Common myeloid progenitor, CD34-positive (primary cell): Measurements from ENCODE around the gene TRAF3.
A peak's percentile ranks its signal among the peaks of the same experiment; 100 is the strongest.

Experiments
- CTCF ChIA-PET: fragments of 350-600 bp; sonication (Branson Sonifier 250); formaldehyde crosslinking; loops from one replicate; lab custom pipeline; 2021; ENCODE audit warnings: antibody characterized with exemption; lab: Charles Lee
- POLR2A ChIA-PET: fragments of 350-600 bp; sonication (Branson Sonifier 250); formaldehyde crosslinking; loops from one replicate; lab custom pipeline; 2021; ENCODE audit warnings: antibody characterized with exemption; lab: Charles Lee
- DNase-seq, 3 donors: peaks; one replicate each; pipeline versions ENCODE4 v3.0.0 to v3.0.0-alpha.2; 2013
- H3K27ac ChIP-seq, 2 experiments: 1 replicate in 1 of 2; 2 replicates in 1 of 2; pipeline ENCODE4 v1.7.0; 2013; ENCODE audit warnings: inconsistent platforms in 2 of 2, low read length in 2 of 2, mild to moderate bottlenecking in 2 of 2, low read depth in 1 of 2, moderate library complexity in 1 of 2; ENCODE audit not compliant: severe bottlenecking in 2 of 2, insufficient read depth in 1 of 2, poor library complexity in 1 of 2
- H3K27me3 ChIP-seq, 5 experiments: replicated peaks in 2 of 5; 1 replicate in 3 of 5; 2 replicates in 2 of 5; pipeline versions ENCODE4 v1.6.1 to v1.7.0; 2013; ENCODE audit warnings: low read length in 4 of 5, mild to moderate bottlenecking in 2 of 5, moderate library complexity in 2 of 5, inconsistent platforms in 1 of 5; ENCODE audit not compliant: insufficient read depth in 5 of 5, control insufficient read depth in 4 of 5
- H3K36me3 ChIP-seq, 4 experiments: 1 replicate in 2 of 4; 2 replicates in 2 of 4; pipeline versions ENCODE4 v1.6.1 to v1.7.0; 2013; ENCODE audit warnings: low read length in 3 of 4, control low read depth in 1 of 4, mild to moderate bottlenecking in 1 of 4; ENCODE audit not compliant: control insufficient read depth in 4 of 4, insufficient read depth in 4 of 4
- H3K4me1 ChIP-seq, 4 experiments: 1 replicate in 3 of 4; 2 replicates in 1 of 4; pipeline versions ENCODE4 v1.6.1 to v1.7.1; 2013; ENCODE audit warnings: low read length in 3 of 4, mild to moderate bottlenecking in 3 of 4, control low read depth in 1 of 4, inconsistent platforms in 1 of 4, moderate library complexity in 1 of 4; ENCODE audit not compliant: control insufficient read depth in 4 of 4, insufficient read depth in 4 of 4; ENCODE audit errors: control extremely low read depth in 1 of 4
- H3K4me3 ChIP-seq, 7 experiments: 1 replicate in 4 of 7; 2 replicates in 3 of 7; pipeline versions ENCODE4 v1.5.1 to v1.7.0; 2013; ENCODE audit warnings: mild to moderate bottlenecking in 7 of 7, low read length in 6 of 7, moderate library complexity in 6 of 7, inconsistent platforms in 2 of 7, low read depth in 2 of 7, control low read depth in 1 of 7; ENCODE audit not compliant: insufficient read depth in 4 of 7, control insufficient read depth in 1 of 7; ENCODE audit errors: extremely low read depth in 1 of 7
- H3K9me3 ChIP-seq, 5 experiments: 1 replicate in 4 of 5; 2 replicates in 1 of 5; pipeline versions ENCODE4 v1.6.1 to v1.7.1; 2013; ENCODE audit warnings: low read length in 4 of 5, mild to moderate bottlenecking in 2 of 5, inconsistent platforms in 1 of 5, low read depth in 1 of 5, moderate library complexity in 1 of 5; ENCODE audit not compliant: control insufficient read depth in 4 of 5, insufficient read depth in 2 of 5; ENCODE audit errors: control extremely low read depth in 1 of 5
- WGBS: methylation state at CpG from one replicate; pipeline ENCODE4 v1.1.5; 2013; ENCODE audit not compliant: insufficient coverage; 5-methylcytosine and 5-hydroxymethylcytosine counted together

Gene TRAF3

GRCh38 chr14:102798926-102799325, 21.7 kb downstream of the TRAF3 start:
- no peak for DNase-seq
- CTCF ChIA-PET = interaction anchor here (1.4 kb wide), 1 partner anchor 11 kb away, joined by 4 read pairs; no protein-coding TSS in a partner anchor
- H3K9me3 ChIP-seq = peaks cover 0 to under 1% (median 0%) of the 10 kb centered on the region in 5 experiments
- POLR2A ChIA-PET = no interaction called here
- no peak overlapping the region for H3K4me3 ChIP-seq
- 100% methylated on average over 1 of the region's 2 CpGs for WGBS
- H3K36me3 ChIP-seq = peaks cover 0 to 3% (median under 1%) of the 10 kb centered on the region in 4 experiments
- peaks cover 0 to 7% (median 5%) of the 10 kb centered on the region in 4 experiments for H3K4me1 ChIP-seq
- no peak overlapping the region for H3K27ac ChIP-seq
- no peaks in the 10 kb centered on the region for H3K27me3 ChIP-seq

GRCh38 chr14:102799684-102800562, 22.7 kb downstream of the TRAF3 start:
- DNase-seq = no peak

GRCh38 chr14:102802834-102803523, 25.7 kb downstream of the TRAF3 start:
- CTCF ChIA-PET = no interaction called here
- WGBS = 100% methylated on average over 5 of the region's 6 CpGs
- peak in 1 of 3 donors; percentile 46 for DNase-seq
- H3K27ac ChIP-seq = no peak overlapping the region
- POLR2A ChIA-PET = no interaction called here
- no peak overlapping the region for H3K4me3 ChIP-seq
- H3K9me3 ChIP-seq = no peaks in the 10 kb centered on the region
- H3K27me3 ChIP-seq = no peaks in the 10 kb centered on the region
- H3K4me1 ChIP-seq = peaks cover 0 to 13% (median 3%) of the 10 kb centered on the region in 4 experiments
- H3K36me3 ChIP-seq = peaks cover 0 to 3% (median 0%) of the 10 kb centered on the region in 4 experiments

More at GRCh38 chr14:102799684-102800562, 22.7 kb downstream of the TRAF3 start:
- H3K36me3 ChIP-seq = peaks cover 0 to 3% (median 0%) of the 10 kb centered on the region in 4 experiments
- no peak overlapping the region for H3K27ac ChIP-seq
- H3K27me3 ChIP-seq = no peaks in the 10 kb centered on the region
- no peaks in the 10 kb centered on the region for H3K9me3 ChIP-seq
- CTCF ChIA-PET = no interaction called here
- peaks cover 0 to 5% (median 2%) of the 10 kb centered on the region in 4 experiments for H3K4me1 ChIP-seq
- POLR2A ChIA-PET = interaction anchor here (0.6 kb wide), 1 partner anchor 8 kb away, joined by 7 read pairs; no protein-coding TSS in a partner anchor
- WGBS = 95% methylated on average over 6 of the region's 8 CpGs
- H3K4me3 ChIP-seq = no peak overlapping the region

- Histone ChIP-seq H3K4me1 (peaks cover 0 to 13% (median 3%) of the 10 kb centered on the region in 4 experiments), H3K27me3 (no peaks in the 10 kb centered on the region), H3K36me3 (peaks cover 0 to 3% (median 0%) of the 10 kb centered on the region in 4 experiments), H3K4me3 (no peak overlapping the region), H3K27ac (no peak overlapping the region), H3K9me3 (no peaks in the 10 kb centered on the region)
- ChIA-PET POLR2A (no interaction called here), CTCF (no interaction called here)
- DNase-seq = no peak
- no CpG with 5 or more reads among the region's 1 CpG for WGBS
Measured at GRCh38 chr14:102804858-102805257, 27.6 kb downstream of the TRAF3 start.

- Histone ChIP-seq H3K36me3 (peaks cover 0 to 3% (median 0%) of the 10 kb centered on the region in 4 experiments), H3K9me3 (no peaks in the 10 kb centered on the region), H3K27me3 (no peaks in the 10 kb centered on the region), H3K27ac (no peak overlapping the region), H3K4me1 (peaks cover 0 to 13% (median 3%) of the 10 kb centered on the region in 4 experiments), H3K4me3 (no peak overlapping the region)
- ChIA-PET POLR2A (no interaction called here), CTCF (no interaction called here)
- peak in 2 of 3 donors; percentile 17 to 36 for DNase-seq
- WGBS = 84% methylated on average over 7 of the region's 9 CpGs
Measured at GRCh38 chr14:102805371-102805891, 28.2 kb downstream of the TRAF3 start.

- Histone ChIP-seq H3K4me3 (no peak overlapping the region), H3K27me3 (no peaks in the 10 kb centered on the region), H3K4me1 (peaks cover 0 to 13% (median 3%) of the 10 kb centered on the region in 4 experiments), H3K27ac (no peak overlapping the region), H3K36me3 (peaks cover 0 to 3% (median 0%) of the 10 kb centered on the region in 4 experiments), H3K9me3 (no peaks in the 10 kb centered on the region)
- 93% methylated on average over 3 of the region's 5 CpGs for WGBS
- ChIA-PET CTCF (no interaction called here), POLR2A (no interaction called here)
- DNase-seq = no peak
Measured at GRCh38 chr14:102805941-102806340, 28.7 kb downstream of the TRAF3 start.
